ENCODE results near the gene ZSCAN5B.
A peak's percentile ranks its signal among the peaks of the same experiment; 100 is the strongest.

- TF ChIP-seq EZH2 (IDR thresholded peaks at IDR 0.05; ENCODE audit: borderline replicate concordance, low read depth, low read length, severe bottlenecking) (no peak), CTCF (IDR thresholded peaks at IDR 0.05; ENCODE audit: borderline replicate concordance, extremely low read depth, low read length, poor library complexity, severe bottlenecking) (peak; percentile 13)
Measured at GRCh38 chr19:56222901-56223300, 25.3 kb upstream of the ZSCAN5B start.
